Lower leg skin (tissue), 3 donors: ENCODE results near the gene ADCY6.

ENCODE experiments used
- POLR2A ChIP-seq, 2 donors: fragments of 450-650 bp; IDR thresholded peaks; one replicate each; pipeline ENCODE4 v1.6.1; 2016 to 2017; ENCODE audit warnings: antibody characterized with exemption in 2 of 2, mild to moderate bottlenecking in 1 of 2, moderate library complexity in 1 of 2
- TF ChIP-seq, protein P1 (sequence below), 3 donors: fragments of 450-650 bp; IDR thresholded peaks; one replicate each; pipeline ENCODE4 v1.5.1; 2016; ENCODE audit warnings: antibody characterized with exemption in 3 of 3, mild to moderate bottlenecking in 3 of 3, moderate library complexity in 2 of 3

DNA sequence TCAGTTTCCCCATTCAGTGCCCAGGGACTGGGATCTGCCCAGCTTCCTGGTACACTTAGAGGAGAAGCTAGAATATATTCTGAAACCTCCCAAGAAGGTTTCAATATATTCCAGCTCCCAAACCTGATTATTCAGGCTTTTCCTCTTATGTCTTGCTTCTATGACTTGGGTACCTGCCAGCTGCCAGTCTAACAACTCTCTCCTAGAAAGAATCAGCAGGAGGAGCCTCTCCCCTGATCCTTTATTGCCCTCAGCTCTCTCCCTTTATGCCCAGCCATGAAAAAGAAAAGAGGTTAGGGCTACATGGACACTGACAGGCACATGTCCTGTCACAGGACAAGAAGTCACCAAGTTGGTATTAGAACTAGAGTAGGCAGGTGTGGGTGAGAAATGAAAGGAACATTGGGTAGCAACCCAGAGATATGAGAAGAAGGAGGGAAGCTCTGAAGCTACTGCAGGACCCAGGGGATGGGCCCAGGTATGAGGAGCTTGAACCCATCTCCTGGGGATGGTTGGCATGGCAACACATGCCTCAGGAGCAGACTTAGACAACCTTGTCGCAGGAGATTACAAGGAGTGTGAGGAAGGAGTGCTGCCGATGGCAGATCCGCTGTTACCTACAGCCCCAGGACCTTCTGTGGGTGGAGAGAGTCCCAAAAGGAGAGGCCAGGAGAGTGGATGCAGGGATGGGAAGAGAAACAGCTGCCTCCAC, 27.4 kb upstream of the ADCY6 start:
- TF ChIP-seq, protein P1, sequence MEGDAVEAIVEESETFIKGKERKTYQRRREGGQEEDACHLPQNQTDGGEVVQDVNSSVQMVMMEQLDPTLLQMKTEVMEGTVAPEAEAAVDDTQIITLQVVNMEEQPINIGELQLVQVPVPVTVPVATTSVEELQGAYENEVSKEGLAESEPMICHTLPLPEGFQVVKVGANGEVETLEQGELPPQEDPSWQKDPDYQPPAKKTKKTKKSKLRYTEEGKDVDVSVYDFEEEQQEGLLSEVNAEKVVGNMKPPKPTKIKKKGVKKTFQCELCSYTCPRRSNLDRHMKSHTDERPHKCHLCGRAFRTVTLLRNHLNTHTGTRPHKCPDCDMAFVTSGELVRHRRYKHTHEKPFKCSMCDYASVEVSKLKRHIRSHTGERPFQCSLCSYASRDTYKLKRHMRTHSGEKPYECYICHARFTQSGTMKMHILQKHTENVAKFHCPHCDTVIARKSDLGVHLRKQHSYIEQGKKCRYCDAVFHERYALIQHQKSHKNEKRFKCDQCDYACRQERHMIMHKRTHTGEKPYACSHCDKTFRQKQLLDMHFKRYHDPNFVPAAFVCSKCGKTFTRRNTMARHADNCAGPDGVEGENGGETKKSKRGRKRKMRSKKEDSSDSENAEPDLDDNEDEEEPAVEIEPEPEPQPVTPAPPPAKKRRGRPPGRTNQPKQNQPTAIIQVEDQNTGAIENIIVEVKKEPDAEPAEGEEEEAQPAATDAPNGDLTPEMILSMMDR (IDR thresholded peaks at IDR 0.05): no peak
- no peak for TF ChIP-seq POLR2A (IDR thresholded peaks at IDR 0.05)
